ENCODE measurements around the gene PRM2.

The PRM2 gene, protein sequence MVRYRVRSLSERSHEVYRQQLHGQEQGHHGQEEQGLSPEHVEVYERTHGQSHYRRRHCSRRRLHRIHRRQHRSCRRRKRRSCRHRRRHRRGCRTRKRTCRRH

DNA sequence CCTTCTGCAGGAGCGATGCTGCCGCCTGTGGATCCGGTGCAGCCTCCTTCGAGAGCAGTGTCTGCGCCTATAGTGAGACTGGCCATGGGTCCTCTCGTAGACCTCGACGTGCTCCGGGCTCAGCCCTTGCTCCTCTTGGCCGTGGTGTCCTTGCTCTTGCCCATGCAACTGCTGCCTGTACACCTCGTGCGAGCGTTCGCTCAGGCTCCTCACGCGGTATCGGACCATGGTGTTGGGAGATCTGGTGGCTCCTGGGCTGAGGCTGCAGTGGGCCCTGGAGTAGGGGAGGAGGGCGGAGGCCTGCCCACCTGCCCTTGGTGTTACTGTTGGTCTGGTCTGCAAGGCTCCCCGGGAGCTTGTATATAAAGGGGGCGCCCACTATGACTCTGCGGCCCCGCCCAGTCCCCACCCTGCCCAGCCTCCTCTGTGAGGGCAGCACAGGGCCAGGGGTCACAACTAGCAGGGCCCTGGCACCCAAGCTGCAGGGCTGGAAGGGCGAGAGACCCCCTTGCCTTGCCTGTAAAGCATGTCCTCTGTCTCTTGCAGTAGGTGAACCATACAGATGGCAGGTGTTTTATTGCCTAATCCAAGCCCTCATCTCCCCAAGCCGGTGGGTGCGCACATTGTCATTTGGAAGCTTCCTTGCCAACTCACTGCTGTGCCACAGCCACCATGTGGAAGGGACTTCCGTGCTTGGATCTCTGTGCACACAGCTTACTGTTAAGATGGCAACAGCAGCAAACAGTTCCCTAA, at the start of gene PRM2:
TSS of gene PRM2 (minus strand) at position 338 of the 753 bp plus-strand sequence. CDS start at position 228, 110 bp downstream.
- DNase-seq = no peak

DNA sequence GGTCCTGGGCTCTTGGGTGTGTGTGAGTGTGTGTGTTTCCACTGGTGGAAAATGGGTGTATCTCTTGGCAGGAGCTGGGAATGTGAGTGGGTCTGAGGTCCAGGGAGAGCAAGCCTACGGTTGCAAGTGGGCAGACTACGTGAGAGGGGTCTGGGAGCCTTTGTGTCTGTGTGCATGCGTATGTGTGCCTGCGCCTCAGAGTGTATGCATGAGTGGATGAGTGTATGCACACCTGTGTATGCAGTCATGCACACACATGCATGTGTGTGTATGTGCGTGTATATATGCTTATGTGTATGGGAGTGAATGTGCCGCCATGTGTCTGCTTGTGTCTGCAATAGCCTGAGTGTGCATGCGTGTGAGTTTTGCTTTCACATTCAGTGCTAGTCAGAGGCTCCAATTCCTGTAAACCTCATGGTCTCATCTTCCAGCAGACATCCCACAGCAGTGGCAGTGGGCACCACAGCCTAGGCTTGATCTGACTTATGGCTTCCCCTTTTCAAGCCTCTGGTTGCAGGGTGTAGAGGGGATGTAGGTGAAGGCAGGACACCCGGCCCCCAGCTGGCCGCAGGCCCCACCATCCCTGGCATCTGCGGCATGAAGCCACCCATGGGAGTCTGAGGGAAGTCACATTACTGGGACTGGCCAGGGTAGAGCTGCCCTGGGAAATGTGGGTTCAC, 49.3 kb upstream of the PRM2 start:
- DNase-seq = peak; percentile 69

GRCh38 chr16:11323551-11324336, 47.5 kb upstream of the PRM2 start:
- no peak for DNase-seq

DNA sequence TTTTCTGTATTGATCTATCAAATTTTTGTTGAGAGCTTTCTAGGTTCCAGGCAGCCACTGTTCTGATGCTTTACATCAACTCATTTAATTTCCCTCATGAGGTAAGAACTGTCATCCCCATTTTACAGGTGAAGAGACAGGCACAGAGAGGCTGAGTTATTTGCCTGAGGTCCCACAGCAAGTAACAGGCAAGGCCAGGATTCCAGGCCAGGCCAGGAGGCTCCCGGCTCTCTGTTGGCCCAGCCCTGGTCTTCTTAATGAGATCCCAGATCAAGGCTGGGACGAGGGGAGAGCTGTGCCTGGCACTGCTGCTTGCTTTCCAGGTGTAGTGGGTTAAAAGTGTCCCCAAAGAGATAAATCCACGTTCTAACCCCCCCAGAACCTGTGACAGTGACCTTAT, 46.5 kb upstream of the PRM2 start:
- no peak for DNase-seq

GRCh38 chr16:11321662-11322061, 45.4 kb upstream of the PRM2 start:
- DNase-seq = no peak

DNA sequence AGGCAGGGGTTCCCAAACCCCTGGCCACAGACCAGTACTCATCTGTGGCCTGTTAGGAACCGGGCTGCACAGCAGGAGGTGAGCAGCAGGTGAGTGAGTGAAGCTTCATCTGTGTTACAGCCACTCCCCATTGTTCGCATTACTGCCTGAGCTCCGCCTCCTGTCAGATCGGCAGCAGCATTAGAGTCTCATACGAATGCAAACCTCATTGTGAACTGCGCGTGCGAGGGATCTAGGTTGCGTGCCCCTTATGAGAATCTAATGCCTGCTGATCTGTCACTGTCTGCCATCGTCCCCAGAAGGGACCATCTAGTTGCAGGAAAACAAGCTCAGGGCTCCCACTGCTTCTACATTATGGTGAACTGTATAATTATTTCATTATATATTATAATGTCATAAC, 43.9 kb upstream of the PRM2 start:
- no peak for DNase-seq

- DNase-seq = no peak
Observed at GRCh38 chr16:11319529-11320146, 43.4 kb upstream of the PRM2 start.

DNA sequence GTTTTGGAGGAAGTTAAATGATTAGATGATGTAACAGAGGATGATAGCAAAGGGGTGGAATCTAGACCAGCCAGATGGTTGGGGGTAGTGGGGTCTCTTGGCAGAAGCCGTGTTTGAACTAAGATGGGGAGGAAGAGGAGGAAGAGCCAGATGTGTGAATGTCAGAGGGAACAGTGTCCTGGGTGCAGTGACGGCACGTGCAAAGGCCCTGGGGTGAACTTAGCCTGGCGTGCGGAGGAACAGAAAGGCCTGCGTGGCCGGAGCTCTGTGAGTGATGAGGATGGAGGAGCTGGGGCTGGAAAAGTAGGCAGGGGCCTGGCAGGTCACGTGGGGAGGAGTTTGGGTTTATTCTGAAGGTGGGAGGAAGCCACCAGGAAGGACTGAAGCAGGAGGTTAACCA, 42.5 kb upstream of the PRM2 start:
- DNase-seq = no peak

- DNase-seq = no peak
Observed at GRCh38 chr16:11316331-11317015, 40.2 kb upstream of the PRM2 start.

DNA sequence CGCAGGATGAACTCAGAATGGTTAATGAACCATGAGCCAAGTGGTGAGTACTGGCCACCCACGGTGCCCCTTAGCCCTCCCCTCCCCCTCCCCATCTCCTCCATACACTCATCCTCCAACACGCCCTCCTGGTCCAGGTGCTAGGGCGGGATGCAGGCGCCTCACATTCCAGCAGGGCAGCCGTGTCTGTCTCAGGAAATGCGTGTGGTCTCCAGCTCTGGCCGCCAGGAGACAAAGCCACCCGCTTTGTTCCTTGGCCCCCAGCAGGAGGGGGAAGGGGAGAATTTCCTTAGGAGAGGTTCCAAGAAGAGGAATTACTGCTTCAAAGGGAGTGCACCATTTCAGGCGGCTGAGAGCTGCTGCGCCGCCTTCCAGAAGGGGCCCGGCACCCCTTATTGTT, 39.2 kb upstream of the PRM2 start:
- DNase-seq = no peak

- DNase-seq = no peak
Observed at GRCh38 chr16:11314309-11314894, 38.1 kb upstream of the PRM2 start.

- no peak for DNase-seq
Observed at GRCh38 chr16:11313493-11314308, 37.4 kb upstream of the PRM2 start.

DNA sequence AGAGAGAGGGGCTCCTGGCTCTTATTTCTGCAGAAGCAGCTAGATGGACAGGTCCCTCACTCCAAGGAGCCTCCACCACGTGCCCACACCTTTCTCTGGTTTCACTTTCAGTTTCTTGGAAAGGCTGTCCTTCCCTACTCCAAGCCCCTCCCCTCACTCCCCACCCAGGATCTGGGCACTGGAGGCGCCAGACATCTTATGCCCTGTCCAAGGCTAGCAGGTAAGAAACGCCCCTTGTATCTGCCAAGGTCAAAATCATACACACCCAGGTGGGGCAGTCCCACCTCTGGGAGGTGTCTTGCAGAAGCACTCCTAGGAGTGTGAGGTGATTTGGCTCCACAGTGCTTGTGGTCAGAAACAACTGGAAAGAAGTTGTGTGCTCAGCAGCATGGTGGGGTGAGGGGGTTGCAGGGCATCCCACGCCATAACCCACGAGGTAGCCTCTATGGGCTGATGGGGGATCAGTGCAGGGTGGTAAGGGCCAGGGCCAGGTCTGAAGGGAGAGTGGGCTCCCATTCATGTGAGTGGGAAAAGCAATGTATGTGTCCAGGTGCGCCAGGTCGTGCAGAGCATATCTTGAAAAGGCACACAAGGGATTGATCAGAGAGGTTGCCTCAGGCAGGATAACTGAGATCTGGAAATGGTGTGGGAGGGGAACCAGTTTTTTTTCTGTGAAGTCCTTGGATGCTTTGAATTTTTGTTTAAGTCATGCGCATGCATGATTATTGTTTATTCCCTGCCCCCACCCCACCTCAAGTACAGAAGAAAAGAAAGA, 36.6 kb upstream of the PRM2 start:
- DNase-seq = peak; percentile 37

DNA sequence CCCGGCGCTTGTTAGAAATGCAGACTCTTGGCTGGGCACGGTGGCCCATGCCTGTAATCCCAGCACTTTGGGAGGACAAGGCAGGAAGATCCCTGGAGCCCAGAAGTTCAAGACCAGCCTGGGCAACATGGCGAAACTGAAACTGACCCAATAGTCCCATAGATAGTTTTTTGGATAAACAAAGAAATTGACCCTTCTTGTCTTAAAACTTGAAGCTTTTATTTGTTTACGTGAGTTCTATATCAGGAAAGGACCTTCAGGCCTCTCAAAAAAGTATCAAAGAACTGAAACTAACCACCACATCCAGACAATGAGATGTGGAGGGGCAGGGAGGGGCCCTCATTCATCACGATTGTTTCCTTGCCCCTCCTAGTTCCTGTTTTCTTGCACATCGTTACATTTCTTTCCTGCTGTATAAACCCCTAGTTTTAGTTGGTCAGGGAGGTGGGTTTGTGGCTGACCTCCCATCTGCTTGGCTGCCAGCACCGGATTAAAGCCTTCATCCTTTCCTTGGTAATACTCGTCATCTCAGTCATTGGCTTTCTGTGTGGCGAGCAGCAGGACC, 34.8 kb upstream of the PRM2 start:
- peak; percentile 71 for DNase-seq

GRCh38 chr16:11310634-11310977, 34.3 kb upstream of the PRM2 start:
- no peak for DNase-seq

DNA sequence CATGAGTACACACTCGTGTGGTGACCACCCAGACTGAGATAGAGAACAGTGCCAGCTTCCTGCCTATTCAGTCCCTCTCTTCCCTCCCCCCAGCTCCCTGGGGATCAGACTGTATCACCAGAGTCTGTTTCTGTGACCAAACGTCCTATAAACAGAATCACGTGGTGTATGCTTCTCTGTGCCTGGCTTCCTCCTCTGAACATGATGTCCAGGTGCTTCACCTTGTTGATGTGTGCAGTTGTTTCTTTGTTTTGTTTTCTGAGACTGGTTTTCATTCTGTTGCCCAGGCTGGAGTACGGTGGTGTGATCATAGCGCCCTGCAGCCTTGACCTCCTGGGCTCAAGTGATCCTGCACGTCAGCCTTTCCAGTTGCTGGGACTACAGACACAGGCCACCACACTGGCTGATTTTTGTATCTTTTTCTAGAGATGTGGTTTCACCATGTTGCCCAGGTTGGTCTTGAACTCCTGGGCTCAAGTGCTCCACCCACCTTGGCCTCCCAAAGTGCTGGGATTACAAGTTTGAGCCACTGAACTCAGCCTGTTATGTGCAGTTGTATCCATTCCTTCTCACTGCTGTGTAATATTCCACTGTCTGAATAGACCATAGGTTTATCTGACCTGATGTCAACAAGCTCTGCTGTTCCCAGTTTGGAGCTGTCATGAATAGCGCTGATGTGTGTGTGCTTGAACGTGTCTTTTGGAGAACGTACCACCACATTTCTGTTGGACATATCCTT, 33.8 kb upstream of the PRM2 start:
- no peak for DNase-seq

GRCh38 chr16:11308493-11309283, 32.4 kb upstream of the PRM2 start:
- no peak for DNase-seq
